ENCODE data around the gene GFPT1. TPM values are rescaled to one million over a fixed set of nuclear protein-coding genes. Genes with fewer than 3 reads are reported as not detected.
"Not testable (repeated sequence)": the region's sequence is repeated elsewhere in the genome, so short reads cannot be mapped to it uniquely, and the experiment has no call there.

GFPT1 gene
- total and polyA plus RNA-seq, 12 donors = 5.0 to 90.3 (median 60.5) TPM

- DNase-seq (no peak), ATAC-seq (no peak)
- H3K4me1 ChIP-seq = no peaks in the 10 kb centered on the region
- H3K27ac ChIP-seq = no peak overlapping the region
- H3K27me3 ChIP-seq = no peaks in the 10 kb centered on the region
- TF ChIP-seq CTCF (IDR thresholded peaks at IDR 0.05) = no peak
- 98 to 99% methylated on average over 5 of the region's 5 CpGs for WGBS, 2 donors
- H3K36me3 ChIP-seq = peaks cover 0 to 100% (median 57%) of the 10 kb centered on the region in 9 donors
- H3K4me3 ChIP-seq = no peak overlapping the region
- intact Hi-C loops (cut with DNase I) = no loop called here
- no peaks in the 10 kb centered on the region for H3K9me3 ChIP-seq
These were observed 30.6 kb downstream of the GFPT1 start for GRCh38 chr2:69356471-69356870.

- H3K9me3 ChIP-seq; ATAC-seq; H3K4me3 ChIP-seq; H3K4me1 ChIP-seq; H3K27me3 ChIP-seq; H3K27ac ChIP-seq; intact Hi-C loops (cut with DNase I); DNase-seq: not testable (repeated sequence)
- peaks cover 0 to 100% (median 48%) of the 10 kb centered on the region in 9 donors for H3K36me3 ChIP-seq
- 78 to 86% methylated on average over 3 of the region's 3 CpGs for WGBS, 2 donors
These were observed 32.1 kb downstream of the GFPT1 start for GRCh38 chr2:69354976-69355375.

- WGBS, 2 donors = 85 to 86% methylated on average over 5 of the region's 5 CpGs
- Histone ChIP-seq H3K4me1 (no peaks in the 10 kb centered on the region), H3K27me3 (no peaks in the 10 kb centered on the region), H3K4me3 (no peak overlapping the region), H3K9me3 (no peaks in the 10 kb centered on the region), H3K36me3 (peaks cover 0 to 100% (median 49%) of the 10 kb centered on the region in 9 donors), H3K27ac (no peak overlapping the region)
- peak in 2 of 8 donors; percentile 69 to 78 for ATAC-seq
- TF ChIP-seq CTCF (IDR thresholded peaks at IDR 0.05) = no peak
- intact Hi-C loops (cut with DNase I) = no loop called here
- no peak for DNase-seq
These were observed 33.7 kb downstream of the GFPT1 start for GRCh38 chr2:69353360-69353759.

- H3K27ac ChIP-seq = no peak overlapping the region
- peaks cover 0 to 100% (median 62%) of the 10 kb centered on the region in 9 donors for H3K36me3 ChIP-seq
- TF ChIP-seq CTCF (IDR thresholded peaks at IDR 0.05) = no peak
- H3K4me1 ChIP-seq = no peaks in the 10 kb centered on the region
- DNase-seq (no peak), ATAC-seq (no peak)
- intact Hi-C loops (cut with DNase I) = no loop called here
- 92 to 100% methylated on average over 1 of the region's 1 CpG for WGBS, 2 donors
- no peak overlapping the region for H3K4me3 ChIP-seq
- H3K9me3 ChIP-seq = no peaks in the 10 kb centered on the region
- no peaks in the 10 kb centered on the region for H3K27me3 ChIP-seq
These were observed 38.2 kb downstream of the GFPT1 start for GRCh38 chr2:69348781-69349180.

DNA sequence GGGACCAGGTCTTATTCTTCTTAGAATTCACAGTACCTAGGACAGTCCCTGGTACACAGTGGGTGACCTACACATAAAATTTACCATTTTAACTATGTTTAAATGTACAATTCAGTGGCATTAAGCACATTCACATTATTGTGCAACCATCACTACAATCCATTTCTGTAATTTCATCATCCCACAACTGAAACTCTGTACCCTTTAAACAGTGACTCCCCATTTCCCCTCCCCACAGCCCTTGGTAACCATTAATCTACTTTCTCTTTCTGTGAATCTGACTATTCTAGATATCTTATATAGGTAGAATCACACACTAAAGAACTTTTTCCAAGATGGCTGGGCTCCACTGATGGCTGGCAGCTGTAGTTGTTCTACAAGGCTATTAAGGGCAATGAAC, 41.6 kb downstream of the GFPT1 start:
- Histone ChIP-seq H3K36me3 (peaks cover 0 to 100% (median 80%) of the 10 kb centered on the region in 9 donors), H3K27me3 (no peaks in the 10 kb centered on the region), H3K4me1 (peaks cover 0 to under 1% (median 0%) of the 10 kb centered on the region in 9 donors), H3K27ac (no peak overlapping the region), H3K9me3 (no peaks in the 10 kb centered on the region), H3K4me3 (no peak overlapping the region)
- TF ChIP-seq CTCF (IDR thresholded peaks at IDR 0.05) = no peak
- ATAC-seq = no peak
- intact Hi-C loops (cut with DNase I) = no loop called here
- DNase-seq = no peak

All from heart right ventricle (tissue), 16 donors.